Caki2 (cell line): ENCODE measurements around the gene SPRYD4. TPM values are rescaled to one million over a fixed set of nuclear protein-coding genes. Genes with fewer than 3 reads are reported as not detected.
"Not testable (repeated sequence)": the region's sequence is repeated elsewhere in the genome, so short reads cannot be mapped to it uniquely, and the experiment has no call there.

Experiments used
- DNase-seq: peaks from one replicate; pipeline ENCODE4 v3.0.0-alpha.2; 2015; ENCODE audit warnings: low read depth
- in situ Hi-C: cut with HindIII; loops from 2 replicates; pipeline ENCODE4 v1.10.0; 2016; ENCODE audit warnings: low sequenced_read_pairs, low pct_unique_long_range_greater_than_20kb, mixed read lengths
- total RNA-seq: library from RNA; depleted of rRNA; stranded (reverse); fragments of >200 nt; shearing (Covaris generic); gene quantifications from 2 replicates; pipeline ENCODE4 v1.2.3, GENCODE V29; 2014; ENCODE audit warnings: low replicate concordance; rRNA removed

SPRYD4 gene
- total RNA-seq, 1 experiment from 2014 or later, result 1.7 TPM

DNA sequence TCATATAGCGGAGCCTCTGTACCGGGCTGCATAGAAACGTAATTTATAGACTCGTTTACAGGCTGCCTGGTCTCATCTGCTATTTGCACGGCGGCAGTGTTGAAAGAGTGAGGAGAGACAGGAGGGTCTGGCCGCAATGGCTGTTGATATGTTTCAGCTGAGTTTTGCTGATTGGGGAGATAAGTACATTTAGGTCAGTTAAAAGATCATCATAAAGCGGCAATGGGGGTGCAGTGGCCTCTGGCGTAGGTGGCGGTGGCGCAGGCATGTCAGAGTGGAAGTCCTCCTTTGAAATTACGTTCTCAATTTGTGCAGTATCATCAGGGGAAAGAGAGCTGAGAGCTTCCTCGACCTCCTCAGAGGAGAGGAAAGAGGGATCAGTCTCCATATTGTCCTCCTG lies 31.5 kb downstream of the SPRYD4 start:
- DNase-seq, in situ Hi-C loops: not testable (repeated sequence)

DNA sequence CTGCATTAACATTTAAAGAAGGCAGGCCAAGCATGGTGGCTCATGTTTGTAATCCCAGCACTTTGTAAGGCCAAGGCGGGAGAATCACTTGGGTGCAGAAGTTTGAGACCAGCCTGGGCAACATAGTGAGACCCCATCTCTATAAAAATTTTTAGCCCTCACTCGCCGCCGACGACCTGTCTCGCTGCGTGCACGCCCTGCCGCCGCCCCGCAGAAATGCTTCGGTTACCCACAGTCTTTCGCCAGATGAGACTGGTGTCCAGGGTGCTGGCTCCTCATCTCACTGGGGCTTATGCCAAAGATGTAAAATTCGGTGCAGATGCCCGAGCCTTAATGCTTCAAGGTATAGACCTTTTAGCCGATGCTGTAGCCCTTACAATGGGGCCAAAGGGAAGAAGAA lies 42.4 kb downstream of the SPRYD4 start:
- in situ Hi-C loops, result no loop called here

DNA sequence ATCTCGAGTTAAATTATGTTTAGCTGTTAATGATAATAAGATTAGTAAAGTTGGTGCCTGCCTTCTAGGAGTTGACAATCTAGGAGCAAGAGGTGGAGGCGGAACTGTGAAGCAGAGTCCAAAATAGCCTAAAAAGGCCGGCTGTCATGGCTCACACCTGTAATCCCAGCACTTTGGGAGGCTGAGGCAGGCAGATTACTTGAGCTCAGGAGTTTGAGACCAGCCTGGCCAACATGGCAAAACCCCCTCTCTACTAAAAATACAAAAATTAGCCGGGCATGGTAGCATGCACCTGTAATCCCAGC lies 45.6 kb downstream of the SPRYD4 start:
- DNase-seq, in situ Hi-C loops: not testable (repeated sequence)

More for the DNA sequence above, 42.4 kb downstream of the SPRYD4 start:
- DNase-seq, result no peak

DNA sequence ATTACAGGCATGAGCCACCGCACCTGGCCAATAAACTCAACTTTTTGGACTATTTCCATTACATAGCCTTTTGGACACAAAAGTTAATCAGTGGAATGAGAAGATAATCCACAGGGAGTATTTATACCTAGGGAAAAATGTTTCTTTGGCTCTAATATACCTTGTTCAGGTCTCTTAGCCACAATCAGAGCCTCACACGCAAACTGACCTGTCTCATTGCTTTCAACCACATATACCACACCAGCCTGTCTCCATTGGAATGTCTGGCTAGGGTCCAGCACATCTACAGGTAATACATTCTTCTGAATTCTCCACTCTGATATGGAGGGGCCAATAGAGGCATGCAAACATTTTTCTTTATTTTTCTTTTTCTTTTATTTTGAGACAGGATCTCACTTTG lies 49.5 kb downstream of the SPRYD4 start:
- in situ Hi-C loops, result no loop called here
- no peak for DNase-seq

DNA sequence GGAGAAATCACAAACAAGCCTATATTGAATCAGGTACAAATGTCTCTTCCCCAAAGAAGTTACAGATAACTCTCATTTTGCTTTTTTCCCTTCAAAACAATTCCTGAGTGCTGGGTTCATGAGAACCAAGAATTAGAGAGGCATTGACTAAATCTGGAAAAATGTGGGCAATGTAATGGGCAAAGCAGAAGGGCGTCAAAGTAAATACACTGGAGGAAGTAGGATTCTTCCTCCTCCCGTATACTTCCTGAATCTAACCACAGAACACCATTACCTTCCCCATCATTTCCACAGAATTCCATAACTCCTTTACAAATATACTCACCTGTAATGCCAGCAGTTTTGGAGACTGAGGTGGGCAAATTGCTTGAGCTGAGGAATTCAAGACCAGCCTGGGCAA lies 50.2 kb downstream of the SPRYD4 start:
- no peak for DNase-seq
- in situ Hi-C loops, result no loop called here

DNA sequence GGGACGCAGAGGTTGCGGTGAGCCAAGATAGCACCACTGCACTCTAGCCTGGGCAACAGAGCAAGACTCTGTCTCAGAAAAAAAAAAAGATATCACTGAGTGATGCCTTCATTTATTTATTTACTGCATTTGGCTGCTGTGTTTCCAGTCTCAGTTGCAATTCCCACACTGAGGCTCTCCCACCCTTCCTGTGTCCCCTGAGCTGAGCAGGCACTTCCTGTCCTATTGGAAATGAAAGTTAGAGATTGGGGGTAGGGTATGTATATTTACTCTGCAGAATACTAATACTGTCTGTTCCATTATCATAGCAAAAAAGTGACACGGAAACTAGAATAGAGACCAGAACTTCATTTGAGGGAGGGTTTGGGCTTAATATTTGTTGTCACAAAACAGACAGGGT lies 51.7 kb downstream of the SPRYD4 start:
- no peak for DNase-seq
- in situ Hi-C loops, result loop anchor here (5.0 kb wide), 2 partner anchors 52 to 107 kb away; no protein-coding TSS in a partner anchor

DNA sequence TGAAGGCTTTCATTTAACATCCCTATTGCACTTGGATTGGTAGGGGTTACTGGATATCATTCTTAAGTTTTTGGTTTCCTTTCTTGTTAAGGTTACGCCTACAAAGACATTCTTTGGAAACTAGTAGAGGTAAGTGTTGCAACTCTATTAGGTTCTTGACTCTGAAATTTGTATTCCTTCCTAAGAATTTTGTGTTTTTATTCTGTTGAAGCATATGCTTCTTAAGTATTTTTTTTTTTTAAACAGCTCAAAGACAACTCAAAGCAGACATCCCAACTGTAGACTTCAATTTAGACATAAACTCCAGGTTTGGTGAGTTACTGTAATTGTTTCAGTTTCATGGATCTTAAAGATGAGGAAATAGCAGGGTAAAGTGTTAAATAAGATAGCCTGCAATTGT lies 52.1 kb downstream of the SPRYD4 start:
- in situ Hi-C loops, result loop anchor here (5.0 kb wide), 2 partner anchors 52 to 107 kb away; no protein-coding TSS in a partner anchor
- no peak for DNase-seq

DNA sequence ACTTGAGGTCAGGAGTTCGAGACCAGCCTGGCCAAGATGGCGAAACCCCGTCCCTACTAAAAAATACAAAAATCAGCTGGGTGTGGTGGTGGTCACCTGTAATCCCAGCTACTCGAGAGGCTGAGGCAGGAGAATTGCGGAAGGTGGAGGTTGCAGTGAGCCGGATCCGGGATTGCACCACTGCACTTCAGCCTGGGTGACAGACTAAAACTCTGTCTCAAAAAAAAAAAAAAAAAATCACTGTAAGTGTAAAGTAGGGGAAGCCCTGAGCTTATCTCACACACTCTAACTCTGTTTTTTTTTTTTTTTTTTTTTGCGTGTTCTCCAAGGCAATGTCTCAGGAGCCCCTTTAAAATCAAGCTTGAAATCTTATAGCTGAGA lies 52.8 kb downstream of the SPRYD4 start:
- in situ Hi-C loops, result loop anchor here (5.0 kb wide), 2 partner anchors 51 to 106 kb away; no protein-coding TSS in a partner anchor
- no peak for DNase-seq

DNA sequence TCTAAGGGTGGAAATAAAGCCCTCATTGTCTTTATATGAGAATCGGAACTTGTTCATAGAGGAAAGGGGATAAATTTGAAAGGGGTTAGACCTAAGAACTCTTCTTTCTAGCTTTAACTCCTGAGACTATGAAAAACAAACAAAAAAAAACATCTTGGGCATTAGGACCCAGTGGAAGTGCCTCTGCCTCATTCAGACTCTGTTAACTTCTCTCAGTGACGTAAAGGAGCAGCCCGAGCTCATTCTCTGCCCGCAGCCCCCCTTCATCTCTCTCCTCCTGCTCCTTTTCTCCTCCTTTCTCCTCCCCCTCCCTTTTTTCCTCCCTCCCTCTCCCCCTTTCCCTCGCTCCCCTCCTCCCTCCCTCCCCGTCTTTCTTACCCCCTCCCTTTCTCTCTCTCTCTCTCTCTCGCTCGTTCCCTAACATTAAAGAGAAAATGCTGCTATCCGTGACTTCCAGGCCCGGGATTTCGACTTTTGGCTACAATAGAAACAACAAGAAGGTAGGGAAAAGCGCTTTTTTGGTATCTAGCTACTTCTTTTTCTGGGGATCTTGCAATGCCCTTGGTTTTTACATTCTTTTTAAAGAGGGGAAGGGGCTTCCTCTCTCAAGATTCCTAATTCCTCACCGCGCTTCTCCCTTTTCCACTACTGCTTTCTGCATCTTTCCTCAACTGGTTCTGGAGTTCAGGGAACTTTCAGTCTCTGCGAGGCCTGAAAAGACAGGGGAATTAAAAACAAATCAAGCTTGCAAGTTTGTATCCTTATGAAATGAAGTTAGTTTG lies 53.4 kb downstream of the SPRYD4 start, which contains the start of gene RBMS2:
RBMS2 (plus strand) TSS at position 231 of the 782 bp plus-strand sequence; CDS start at position 435, 204 bp downstream.
- in situ Hi-C loops, result loop anchor here (5.0 kb wide), 2 partner anchors 51 to 106 kb away; no protein-coding TSS in a partner anchor
- DNase-seq, result peak; percentile 94

DNA sequence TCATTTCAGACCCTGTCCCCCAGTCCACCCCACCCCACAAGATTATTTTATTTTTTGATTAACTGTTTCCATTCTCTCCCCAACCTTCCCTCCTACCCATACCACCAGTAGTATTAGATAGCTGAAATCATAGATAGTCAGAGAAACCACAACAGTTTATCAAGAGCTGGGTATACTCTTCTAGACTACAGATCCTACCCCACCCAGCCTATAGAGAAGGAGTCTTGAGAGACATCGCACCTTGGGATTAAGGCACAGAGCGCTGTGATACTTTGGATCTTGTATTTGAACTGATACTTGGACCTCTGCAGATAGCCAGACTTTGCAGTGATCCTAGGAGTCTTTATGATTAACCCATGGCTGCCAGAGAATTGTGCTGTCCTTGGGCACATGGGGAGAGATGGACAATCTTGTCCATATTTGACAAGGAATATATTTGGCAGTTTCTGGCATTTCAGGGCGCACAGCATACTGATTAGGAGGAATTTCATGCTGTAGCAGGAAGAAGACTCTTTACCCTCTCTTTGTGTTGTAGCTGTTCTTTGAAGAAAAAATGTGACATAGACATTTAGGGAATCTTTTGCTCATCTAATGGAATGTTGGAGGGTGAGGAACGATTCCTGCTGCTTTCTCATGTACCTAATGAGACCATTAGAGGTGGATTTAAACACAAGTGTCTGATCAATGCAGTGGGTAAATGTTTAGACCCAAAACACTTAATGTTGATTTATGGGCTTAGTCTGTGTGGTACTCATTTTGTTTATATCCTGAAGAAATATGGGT lies 54.2 kb downstream of the SPRYD4 start:
- DNase-seq, result peak; percentile 44
- in situ Hi-C loops, result loop anchor here (5.0 kb wide), 2 partner anchors 50 to 105 kb away; no protein-coding TSS in a partner anchor

DNA sequence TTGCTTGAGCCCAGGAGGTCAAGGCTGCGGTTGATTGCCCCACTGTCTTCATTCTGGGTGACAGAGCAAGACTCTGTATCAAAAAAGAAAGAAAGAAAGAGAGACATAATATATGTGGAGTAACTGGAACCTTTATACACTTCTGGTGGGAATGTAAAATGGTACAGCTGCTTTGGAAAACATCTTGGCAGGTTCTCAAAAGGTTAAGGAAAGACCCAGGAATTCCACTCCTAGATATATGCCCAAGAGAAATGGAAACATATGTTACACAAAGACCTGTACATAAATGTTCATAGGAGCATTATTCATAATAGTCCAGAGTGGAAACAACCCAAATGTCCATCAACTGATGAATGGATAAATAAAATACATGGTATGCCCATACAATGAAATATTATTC lies 60.5 kb downstream of the SPRYD4 start:
- no peak for DNase-seq
- in situ Hi-C loops, result no loop called here

Other genes starting within 250 kb of the SPRYD4 start
- 83.0 and 119 TPM in 2 replicates for gene RNF41, start 246.7 kb upstream of the SPRYD4 start, total RNA-seq
- gene NABP2, start 244.2 kb upstream of the SPRYD4 start, total RNA-seq, result 162 and 187 TPM in 2 replicates
- not detected in 2 replicates for gene SLC39A5, start 238.5 kb upstream of the SPRYD4 start, total RNA-seq
- gene ANKRD52, start 210.2 kb upstream of the SPRYD4 start, total RNA-seq, result 15.1 and 15.7 TPM in 2 replicates
- 21.7 and 25.1 TPM in 2 replicates for gene COQ10A, start 201.6 kb upstream of the SPRYD4 start, total RNA-seq
- gene CS, start 168.2 kb upstream of the SPRYD4 start, total RNA-seq, result 73.6 and 84.6 TPM in 2 replicates
- gene CNPY2, start 152.6 kb upstream of the SPRYD4 start, total RNA-seq, result 244 and 346 TPM in 2 replicates
- gene PAN2, start 134.6 kb upstream of the SPRYD4 start, total RNA-seq, result 29.0 and 59.6 TPM in 2 replicates
- 0.32 and 0.51 TPM in 2 replicates for gene IL23A, start 129.7 kb upstream of the SPRYD4 start, total RNA-seq
- 89.5 and 90.1 TPM in 2 replicates for gene STAT2, start 108.5 kb upstream of the SPRYD4 start, total RNA-seq
- gene APOF, start 105.7 kb upstream of the SPRYD4 start, total RNA-seq, result not detected in 2 replicates
- gene TIMELESS, start 19.2 kb upstream of the SPRYD4 start, total RNA-seq, result 33.3 and 46.0 TPM in 2 replicates
- not detected in 2 replicates for gene MIP, start 13.9 kb upstream of the SPRYD4 start, total RNA-seq
- not detected in 2 replicates for gene GLS2, start 19.6 kb downstream of the SPRYD4 start, total RNA-seq
- gene RBMS2, start 53.2 kb downstream of the SPRYD4 start, total RNA-seq, result 11.9 and 16.6 TPM in 2 replicates
- gene BAZ2A, start 161.7 kb downstream of the SPRYD4 start, total RNA-seq, result 5.0 and 7.2 TPM in 2 replicates
- gene ATP5F1B, start 177.4 kb downstream of the SPRYD4 start, total RNA-seq, result 164 and 175 TPM in 2 replicates
- 117 and 129 TPM in 2 replicates for gene PTGES3, start 219.7 kb downstream of the SPRYD4 start, total RNA-seq